GM18868 (cell line): ENCODE measurements around the gene OR5K1.

Experiments used
- ATAC-seq: cut with Tn5 transposase; IDR thresholded peaks from one replicate; pipeline ENCODE4 v1.9.1; 2021; ENCODE audit warnings: mild to moderate bottlenecking, moderate library complexity; ENCODE audit not compliant: unreplicated experiment

OR5K1 gene

GRCh38 chr3:98462901-98463300 is at the start of gene OR5K1:
Gene OR5K1 (plus strand): TSS chr3:98463201. CDS start chr3:98469577, 6,376 bp downstream.
- ATAC-seq, result no peak

GRCh38 chr3:98432575-98432974 is 30.4 kb upstream of the OR5K1 start:
- no peak for ATAC-seq

DNA sequence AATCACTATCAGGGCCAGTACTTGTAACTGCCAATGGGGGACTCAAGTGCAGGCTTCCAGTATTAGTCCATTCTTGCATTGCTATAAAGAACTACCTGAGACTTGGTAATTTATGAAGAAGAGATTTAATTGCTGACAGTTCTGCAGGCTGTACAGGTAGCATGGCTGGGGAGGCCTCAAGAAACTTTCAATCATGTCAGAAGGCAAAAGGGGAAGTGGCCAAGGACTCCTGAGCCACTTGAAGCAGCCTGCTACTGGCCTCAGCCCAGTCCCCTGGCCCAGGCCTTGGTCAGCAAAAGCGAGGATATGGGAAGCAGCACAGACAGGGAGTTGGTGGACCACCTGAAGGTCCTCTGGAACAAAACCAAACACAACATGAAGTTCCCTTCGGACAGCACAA is 29.2 kb upstream of the OR5K1 start:
- ATAC-seq, result no peak

DNA sequence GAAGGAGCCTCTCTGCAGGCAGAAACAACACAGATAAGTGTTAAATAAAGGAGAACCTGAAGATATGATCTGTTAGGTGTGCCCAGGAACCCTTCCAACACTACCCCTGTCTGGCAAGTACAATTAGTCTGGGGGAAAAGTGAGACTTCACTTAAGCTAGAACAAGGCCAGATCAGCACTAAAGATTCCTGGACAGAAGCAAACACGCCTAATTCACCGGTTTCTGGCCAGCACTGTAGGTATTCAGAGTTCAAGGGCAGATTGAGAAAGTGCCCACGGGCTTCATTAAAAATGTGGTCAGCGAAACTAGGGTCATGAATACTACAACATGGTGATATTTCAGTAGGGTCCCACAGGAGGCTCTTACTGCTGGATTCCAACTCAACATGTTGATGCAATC is 28.6 kb upstream of the OR5K1 start:
- ATAC-seq, result no peak

GRCh38 chr3:98440283-98440682 is 22.7 kb upstream of the OR5K1 start:
- ATAC-seq, result no peak

GRCh38 chr3:98445949-98446406 is 17.0 kb upstream of the OR5K1 start:
- peak; percentile 96 for ATAC-seq

DNA sequence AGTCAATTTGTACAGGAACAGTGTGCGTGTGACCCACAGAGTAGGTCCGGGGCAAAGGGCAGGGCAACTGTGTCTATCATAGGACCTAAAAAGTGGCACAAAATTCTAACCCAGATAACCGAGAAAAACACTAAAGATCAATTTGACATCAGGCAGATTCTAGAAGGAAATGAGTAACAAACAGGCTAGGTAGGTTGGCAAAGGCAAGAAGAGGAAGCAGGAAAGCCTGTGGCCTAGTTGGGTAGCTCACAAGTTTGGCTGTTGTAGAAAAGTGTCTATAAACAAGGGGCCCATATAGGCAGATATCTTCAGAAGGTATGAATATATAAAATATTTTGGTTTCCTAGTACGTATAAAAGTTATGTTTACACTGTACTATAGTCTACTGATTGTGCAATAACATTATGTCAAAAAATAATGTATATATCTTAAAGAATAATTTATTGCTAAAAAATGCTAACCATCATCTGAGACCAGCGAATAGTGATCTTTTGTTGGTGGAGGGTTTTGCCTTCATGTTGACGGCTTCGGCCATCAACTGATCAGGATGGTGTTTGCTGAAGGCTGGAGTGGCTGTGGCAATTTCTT is 13.3 kb upstream of the OR5K1 start:
- no peak for ATAC-seq

DNA sequence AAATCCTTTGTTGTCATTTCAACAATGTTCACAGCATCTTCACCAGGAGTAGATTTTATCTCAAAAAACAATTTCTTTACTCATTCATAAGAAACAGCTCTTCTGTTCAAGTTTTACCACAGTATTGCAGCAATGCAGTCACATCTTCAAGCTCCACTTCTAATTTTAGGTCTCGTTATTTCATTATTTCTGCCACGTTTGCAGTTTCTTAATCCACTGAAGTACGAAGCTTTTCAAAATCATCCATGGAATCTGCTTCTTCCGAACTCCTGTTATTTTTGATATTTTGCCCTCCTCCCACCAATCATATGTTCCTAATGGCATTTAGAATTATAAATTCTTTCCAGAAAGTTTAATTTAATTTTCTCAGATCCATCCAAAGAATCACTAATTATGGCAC is 12.6 kb upstream of the OR5K1 start:
- ATAC-seq, result no peak

DNA sequence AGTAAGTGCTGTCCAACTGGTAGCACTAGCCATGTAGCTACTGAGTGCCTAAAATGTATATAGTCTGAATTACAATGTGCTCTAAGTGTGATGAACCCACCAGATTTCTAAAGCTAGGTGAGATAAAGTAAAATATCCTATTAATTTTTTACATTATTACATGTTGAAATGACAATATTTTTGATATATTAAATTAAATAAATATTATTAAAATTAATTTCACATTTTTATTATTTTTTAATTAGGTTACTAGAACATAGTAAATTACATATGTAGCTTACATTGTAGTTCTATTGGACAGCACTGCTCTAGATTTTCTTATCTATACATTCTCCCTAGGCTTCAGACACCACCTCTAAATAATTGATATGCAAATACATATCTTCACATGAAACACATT is 9.2 kb upstream of the OR5K1 start:
- no peak for ATAC-seq

DNA sequence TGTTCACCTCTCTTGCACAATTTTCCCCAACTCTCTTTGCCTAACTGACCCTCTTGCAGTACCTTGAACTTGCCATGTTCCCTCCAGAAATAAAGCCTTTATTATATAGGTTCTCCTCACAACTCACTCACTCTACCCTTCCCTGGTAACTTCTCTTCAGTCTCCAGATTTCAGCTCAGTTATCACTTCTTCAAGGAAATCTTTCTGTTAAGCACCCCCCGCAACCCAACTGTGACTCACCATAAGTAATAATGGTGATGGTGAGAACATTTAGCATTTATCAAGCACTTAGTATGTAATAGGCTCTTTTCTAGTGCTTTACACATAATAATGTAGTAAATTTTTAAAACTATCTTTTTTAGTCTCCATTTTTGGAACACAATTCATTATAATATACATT is 8.1 kb upstream of the OR5K1 start:
- ATAC-seq, result no peak

DNA sequence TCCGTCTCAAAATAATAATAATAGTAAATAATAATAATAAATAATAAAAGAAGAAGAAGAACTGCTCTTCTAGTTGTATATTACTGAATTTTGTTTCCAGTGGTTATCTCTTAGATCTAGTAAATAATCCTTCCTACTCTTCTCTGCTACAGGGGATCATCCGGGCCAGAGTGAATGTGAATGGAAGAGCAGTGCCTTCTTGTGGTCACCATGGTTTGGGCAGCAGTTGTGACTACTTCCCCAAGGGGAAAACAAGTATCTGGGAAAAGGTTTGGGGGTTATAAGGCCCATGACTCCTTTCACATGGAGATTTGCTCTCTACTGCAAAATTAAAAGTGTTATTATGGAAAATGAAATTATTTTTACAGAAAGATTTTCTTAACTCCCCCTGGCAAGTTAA is 5.5 kb upstream of the OR5K1 start:
- no peak for ATAC-seq

GRCh38 chr3:98460220-98460619 is 2.8 kb upstream of the OR5K1 start:
- ATAC-seq, result no peak

DNA sequence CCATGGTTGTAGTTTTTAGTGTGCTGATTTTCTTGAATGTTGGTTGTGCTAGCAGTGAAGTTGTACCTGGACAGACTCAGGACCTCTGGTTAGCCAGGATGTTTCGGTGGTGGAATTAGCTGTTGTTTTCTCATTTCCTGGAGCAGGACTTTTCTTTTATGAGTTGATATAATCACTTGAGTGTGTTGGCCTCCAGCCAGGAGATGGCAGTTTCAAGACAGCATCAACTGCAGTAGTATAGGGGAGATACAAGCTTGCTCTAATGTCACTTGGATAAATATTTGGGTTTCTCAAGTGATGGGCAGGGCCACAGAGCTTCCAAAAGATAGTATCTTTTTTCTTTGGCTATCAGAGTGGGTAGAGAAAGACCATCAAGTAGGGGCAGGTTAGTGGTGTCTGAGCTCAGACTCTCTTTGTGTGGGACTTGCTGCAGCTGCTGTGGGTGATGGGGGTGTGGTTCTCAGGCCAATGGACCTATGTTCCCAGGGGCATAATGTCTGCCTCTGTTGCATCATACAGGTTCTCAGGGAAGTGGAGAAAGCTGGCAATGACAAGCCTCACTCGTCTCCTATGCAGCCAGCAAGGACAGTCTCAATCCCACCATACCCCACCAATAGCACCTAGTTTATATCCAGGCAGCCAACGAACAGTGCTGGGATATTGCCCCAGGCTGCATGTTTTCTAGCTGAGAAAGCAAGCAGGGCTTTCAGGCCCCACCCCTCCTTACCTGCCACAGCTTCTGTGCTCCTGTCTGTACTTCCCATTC is 19.9 kb downstream of the OR5K1 start:
- no peak for ATAC-seq

DNA sequence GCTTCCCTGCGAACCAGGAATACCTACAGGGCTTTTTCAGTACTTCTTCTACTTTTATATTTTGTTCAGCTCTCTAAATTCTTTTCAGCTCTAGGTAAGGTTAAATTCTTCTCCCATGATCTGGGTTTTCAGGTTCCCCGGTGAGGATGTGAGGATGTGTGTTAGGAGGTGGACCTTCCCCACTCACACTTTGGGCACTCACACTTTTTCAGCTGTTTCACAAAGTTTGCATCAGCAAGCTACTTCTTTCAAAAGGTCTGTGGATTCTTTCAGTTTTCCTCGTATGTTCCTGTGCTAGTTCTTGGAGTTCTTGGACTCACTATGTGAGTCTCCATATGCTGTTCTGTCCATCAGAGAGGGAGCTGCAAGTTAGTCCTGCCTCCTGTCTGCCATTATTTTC is 20.6 kb downstream of the OR5K1 start:
- ATAC-seq, result no peak

GRCh38 chr3:98497381-98497780 is 34.4 kb downstream of the OR5K1 start, which contains the start of gene OR5K2:
Gene OR5K2 (plus strand): TSS chr3:98497681. CDS start chr3:98497681, 0 bp downstream.
- ATAC-seq, result no peak

DNA sequence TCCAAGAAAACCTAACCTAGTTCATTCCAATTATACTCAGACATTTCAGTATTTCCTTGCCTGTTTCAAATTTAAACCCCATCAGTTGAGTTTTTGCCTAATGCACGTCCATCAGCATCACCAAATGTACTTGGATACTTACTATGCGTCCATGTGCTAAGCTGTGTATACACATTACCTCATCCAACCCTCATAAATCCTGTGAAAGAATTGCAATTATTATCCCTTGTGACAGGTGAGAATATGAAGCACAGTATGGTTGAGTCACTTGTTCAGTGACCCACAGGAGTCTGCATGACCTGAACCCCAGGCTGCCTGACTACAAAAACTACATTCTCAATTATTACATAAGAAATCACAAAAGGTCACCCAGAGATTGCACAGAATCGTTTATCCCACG is 37.0 kb downstream of the OR5K1 start:
- no peak for ATAC-seq

DNA sequence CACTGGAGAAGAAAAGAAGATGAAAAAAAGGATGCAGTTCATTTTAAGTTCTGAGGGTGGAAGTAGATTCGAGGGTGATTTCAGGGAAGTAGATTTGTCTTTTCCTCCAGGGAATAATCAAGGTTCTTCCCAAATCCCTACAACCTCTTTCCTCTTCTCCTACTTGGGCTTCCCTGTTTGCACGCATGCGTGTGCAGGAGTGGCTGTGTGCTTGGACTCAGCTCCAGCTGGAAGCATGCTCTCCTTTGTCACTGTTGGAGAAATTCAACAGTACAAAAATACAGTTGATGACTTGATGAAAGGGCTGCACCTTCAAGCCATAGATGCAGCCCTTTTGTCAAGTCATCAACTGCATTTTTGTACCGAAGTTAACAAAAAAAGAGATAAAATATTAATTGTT is 38.3 kb downstream of the OR5K1 start:
- ATAC-seq, result no peak

DNA sequence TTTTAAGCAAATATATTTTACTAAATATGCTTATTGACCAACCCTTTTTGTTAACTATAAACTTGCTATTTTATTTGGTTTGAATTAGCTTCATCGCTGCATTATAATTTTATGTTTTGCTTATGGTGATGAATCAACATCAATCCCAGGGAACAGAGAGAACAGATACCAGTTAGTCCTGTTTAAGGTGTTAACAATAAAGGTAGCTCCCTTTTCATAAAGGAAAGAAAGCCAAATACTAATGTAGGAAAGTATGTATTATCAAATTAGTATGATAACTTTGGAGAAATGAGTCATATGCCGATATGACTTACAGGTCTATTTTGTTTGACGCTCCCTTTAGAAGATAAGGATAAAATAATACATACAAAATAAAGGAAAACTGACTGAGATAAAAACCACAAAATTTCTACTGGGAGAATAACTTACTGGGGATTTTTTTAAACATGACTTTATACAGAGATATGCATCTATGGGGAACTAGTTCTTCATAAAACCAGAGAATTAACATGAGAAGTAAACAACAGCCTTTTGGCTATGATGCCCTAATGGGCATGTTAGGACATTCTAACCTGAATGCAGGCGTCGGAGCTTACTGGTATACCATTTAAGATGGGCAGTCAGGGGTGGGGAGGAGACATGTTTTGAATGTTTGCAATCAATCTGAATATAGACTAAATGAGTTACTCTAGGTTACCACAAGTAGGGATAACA is 39.0 kb downstream of the OR5K1 start:
- ATAC-seq, result no peak

DNA sequence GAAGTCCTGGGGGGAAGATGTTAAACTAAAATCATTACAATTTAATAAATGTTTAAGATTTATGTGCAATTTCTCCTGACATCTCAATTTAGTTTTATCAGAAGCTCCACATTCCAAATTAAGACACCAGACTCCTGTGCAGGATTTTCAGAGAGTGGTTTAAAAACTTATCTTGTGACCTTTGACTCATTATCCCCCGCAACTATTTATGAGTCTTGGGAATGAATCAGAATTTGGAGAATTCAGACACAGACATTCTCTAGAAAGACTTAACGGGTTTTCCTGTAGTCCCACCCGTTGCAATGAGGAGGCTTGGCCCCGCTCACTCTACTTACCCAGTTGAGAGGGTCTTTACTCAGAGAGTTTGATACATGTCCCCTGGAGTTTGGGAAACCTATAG is 41.5 kb downstream of the OR5K1 start:
- no peak for ATAC-seq

DNA sequence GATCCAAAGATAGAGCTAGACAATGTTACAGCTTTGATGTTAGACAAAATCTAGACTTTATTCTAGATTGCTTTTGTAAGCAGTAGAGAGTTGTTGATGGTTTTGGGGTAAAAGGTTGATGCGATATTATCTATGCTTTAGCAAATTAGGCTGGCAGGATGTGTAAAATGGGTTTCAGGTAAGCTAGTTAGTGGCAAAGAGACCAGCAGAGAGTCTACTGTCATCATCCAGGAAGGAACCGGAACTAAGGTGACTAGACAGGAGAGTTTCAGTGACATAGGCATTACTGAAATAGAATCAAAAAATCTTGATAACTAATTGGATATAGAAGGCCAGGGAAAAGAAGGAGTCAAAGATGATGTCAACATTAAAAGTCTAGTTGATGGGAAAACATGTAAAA is 45.6 kb downstream of the OR5K1 start:
- ATAC-seq, result no peak

DNA sequence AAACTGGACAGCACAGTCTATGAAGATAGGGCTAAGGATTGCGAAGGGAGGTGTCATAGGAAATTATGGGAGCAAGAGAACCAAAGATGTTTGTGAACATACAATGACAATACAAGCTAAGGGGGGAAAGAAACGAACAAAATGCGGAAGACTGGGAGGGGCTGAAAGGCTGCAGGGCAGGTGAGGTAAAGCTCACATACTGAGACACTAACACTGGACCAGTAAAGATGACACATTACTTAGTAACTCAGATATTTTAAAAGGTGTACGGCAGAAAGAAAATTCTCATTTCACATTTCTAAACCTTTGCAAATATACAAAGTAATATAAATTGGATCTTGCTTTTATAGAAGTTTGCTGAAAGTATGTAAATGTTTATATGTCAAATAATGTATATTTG is 49.6 kb downstream of the OR5K1 start:
- ATAC-seq, result no peak

DNA sequence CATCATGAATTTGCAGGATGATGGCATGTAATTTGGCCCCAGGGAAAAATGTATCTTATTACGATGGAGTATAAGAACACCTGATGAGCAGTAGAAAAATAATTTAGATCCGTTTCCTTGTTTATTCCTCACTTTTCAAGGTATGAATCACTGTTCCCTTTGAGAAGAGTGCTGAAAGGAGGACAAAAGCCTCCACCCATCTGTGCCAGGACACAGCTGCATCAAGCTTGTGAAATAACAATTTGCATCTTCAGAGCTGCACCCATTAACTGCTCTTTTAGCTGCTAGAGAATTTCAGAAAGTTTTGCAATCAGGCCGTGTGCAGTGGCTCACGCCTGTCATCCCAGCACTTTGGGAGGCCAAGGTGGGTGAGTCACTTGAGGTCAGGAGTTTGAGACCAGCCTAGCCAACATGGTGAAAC is 50.1 kb downstream of the OR5K1 start:
- no peak for ATAC-seq
